ENCODE results near the gene DNAJC15.

DNAJC15 gene

DNA sequence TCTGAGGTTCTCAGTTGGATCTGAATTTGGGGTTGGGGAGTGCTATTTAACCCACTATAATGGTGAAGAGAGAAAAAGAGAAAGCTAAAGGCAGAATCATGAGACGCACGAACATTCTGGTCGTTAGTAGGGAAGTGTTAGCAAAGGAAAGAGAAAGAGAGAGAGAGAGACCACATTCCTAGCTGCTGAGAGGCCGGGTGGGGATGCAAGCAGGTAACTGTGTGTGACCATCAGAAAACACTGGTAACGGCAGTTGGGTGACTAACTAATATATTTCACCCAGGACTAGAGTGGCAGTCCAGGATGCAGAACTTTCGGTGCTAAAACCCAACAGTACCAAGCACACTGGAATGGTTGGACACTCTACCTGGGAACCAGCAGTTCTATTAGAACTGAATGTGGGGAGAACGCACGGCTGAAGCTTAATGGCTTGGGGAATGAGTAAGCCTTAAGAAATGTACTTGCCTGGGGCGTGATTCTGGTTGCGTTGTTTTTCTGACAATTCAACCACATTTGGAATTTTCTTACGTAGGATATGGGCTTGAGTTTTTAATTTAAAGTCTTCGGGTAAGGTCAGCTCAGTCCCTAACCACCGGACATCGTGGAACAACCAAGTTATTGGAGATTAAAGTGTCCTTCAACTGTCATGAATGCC, 130.2 kb downstream of the DNAJC15 start:
- in situ Hi-C loops (cut with MboI; ENCODE audit: low sequenced_read_pairs) = no loop called here

DNA sequence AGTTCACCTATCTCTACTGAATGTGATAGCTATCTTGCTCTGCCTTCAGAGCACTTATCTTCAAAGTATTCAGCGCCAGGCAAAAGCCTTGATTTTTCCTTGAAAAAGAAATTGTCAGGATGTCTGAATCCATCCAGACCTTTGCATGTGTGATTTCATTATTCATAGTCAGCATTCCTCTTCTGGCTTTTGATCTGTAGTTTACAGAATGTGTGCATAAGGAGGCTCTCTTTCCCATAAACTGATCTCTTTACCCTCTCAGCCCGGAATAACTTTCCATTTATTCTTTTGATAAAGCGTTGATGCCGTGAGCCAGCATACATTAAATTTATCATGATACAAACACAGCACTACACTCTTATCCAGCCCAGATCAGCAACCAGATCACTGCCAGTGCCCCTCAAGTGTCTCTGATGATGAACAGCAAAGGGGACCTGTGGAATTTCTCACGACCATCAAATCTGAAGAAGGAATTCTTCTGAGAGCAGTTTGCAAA, 130.8 kb downstream of the DNAJC15 start:
- in situ Hi-C loops (cut with MboI; ENCODE audit: low sequenced_read_pairs) = no loop called here

DNA sequence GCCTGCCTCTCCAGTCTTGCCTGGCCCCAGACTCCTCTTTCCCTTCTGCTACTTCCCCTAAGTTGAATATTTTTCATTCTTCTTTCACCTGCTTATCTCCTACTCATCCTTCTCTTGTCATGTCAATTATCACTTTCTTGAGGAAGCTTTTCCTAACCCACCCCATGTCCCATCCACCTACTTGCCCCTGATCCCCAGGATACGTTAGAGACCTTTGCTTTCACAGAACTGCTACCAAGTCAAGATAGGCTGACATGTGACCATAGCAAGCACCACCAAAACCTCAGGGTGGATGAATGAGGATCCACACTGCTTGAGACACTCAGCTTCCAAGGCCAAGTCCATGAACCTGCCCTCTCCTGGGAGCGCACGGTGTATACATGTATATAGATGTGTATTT, 131.5 kb downstream of the DNAJC15 start:
- in situ Hi-C loops (cut with MboI; ENCODE audit: low sequenced_read_pairs) = no loop called here

DNA sequence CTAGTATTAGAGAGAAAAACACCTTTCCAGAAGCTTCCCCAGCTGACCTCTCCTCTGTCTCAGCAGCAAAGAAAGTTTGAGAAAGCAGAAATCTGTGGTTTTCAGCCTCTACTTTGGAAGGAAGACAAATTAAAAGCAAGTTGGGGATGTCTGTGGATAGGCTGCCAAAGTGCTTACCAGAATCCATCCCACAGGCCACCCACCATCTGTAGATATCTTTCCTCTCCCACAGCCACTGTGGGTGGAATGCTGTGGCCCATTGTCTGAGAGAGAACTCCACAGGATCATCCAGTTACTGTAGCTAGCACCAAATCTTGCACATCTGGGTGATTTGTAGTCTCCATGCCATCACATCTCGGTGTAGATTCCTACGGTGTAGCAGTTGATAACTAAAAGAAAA, 133.5 kb downstream of the DNAJC15 start:
- in situ Hi-C loops (cut with MboI; ENCODE audit: low sequenced_read_pairs) = no loop called here

DNA sequence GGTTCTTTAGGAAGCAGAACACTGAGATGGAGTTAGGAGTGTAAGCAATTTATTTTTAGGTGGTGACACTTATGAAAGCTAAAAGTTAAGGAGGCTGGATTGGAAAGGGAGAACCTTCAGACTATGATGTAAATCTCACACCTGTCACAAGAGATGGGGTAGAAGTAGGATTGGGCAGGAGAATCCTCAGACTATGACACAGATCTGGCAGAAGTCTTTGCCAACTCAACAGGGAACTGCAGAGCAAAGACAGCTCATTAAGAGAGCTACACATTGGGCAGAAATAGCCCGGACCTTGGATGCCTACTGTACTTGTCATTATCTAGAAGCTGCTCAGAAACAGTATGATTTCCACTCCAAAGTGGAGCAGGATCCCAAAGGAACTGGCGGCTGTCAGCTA, 134.4 kb downstream of the DNAJC15 start:
- in situ Hi-C loops (cut with MboI; ENCODE audit: low sequenced_read_pairs) = no loop called here

- in situ Hi-C loops (cut with MboI; ENCODE audit: low sequenced_read_pairs) = no loop called here
Measured at GRCh38 chr13:43158516-43158915, 135.1 kb downstream of the DNAJC15 start.

DNA sequence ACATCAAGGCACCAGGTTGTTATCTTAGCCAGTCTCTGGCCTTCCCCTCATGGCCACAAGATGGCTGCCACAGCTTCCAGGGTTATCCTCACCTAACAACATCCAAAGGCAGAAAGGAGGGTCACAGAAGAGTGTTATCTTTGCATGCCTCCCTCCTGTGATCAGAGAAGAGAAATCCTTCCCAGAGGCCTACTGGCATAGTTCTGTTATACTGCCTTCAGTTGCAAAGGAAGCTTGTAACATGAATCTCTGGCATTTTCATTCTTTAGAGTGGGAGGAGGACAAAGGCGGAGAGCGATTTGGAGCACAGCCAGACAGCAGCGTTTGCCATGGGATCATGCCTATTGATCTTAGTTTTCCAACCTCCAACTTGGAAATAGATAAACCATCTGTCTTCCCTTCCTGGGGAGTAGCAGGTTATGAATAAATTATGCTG, 135.7 kb downstream of the DNAJC15 start:
- in situ Hi-C loops (cut with MboI; ENCODE audit: low sequenced_read_pairs) = no loop called here

Measured in HL-60/S4 (cell line).